Adipose tissue (tissue), 3 donors: ENCODE measurements around the gene ADGRL1. TPM values are rescaled to one million over a fixed set of nuclear protein-coding genes. Genes with fewer than 3 reads are reported as not detected.
"Not testable (repeated sequence)": the region's sequence is repeated elsewhere in the genome, so short reads cannot be mapped to it uniquely, and the experiment has no call there.

Experiments used
- H3K27ac ChIP-seq: one replicate; pipeline ENCODE4 v1.5.1; 2013; ENCODE audit warnings: low read depth, low read length
- WGBS, 3 donors: extraction: QIAGEN DNeasy Blood & Tissue Kit; methylation state at CpG; one replicate each; pipeline ENCODE4 v1.1.7; 2013; 5-methylcytosine and 5-hydroxymethylcytosine counted together
- polyA plus RNA-seq, 3 donors: library from polyadenylated mRNA; stranded (reverse); fragments of 200-250 nt; gene quantifications; one replicate each; pipeline ENCODE4 v1.2.3, GENCODE V29; 2013
- donor health status: healthy with polysubstance abuse.
- donor health status: Bipolar disorder and iron deficiency.
- donor health status: healthy.

Gene ADGRL1
- polyA plus RNA-seq, 3 donors = 5.7 to 12.3 (median 11.3) TPM

- not testable (repeated sequence) for H3K27ac ChIP-seq
- WGBS, 3 donors = 65 to 89% (median 87%) methylated on average over 6 of the region's 6 CpGs
Observed at GRCh38 chr19:14226498-14226897, 20.5 kb upstream of the ADGRL1 start.

- H3K27ac ChIP-seq = no peak overlapping the region
- 83 to 88% (median 85%) methylated on average over 16 of the region's 16 CpGs for WGBS, 3 donors
Observed at GRCh38 chr19:14222886-14223285, 16.9 kb upstream of the ADGRL1 start.

GRCh38 chr19:14221345-14221744 is 15.4 kb upstream of the ADGRL1 start:
- 2 to 13% (median 6%) methylated on average over 19 of the region's 19 CpGs for WGBS, 3 donors
- not testable (repeated sequence) for H3K27ac ChIP-seq

GRCh38 chr19:14218620-14219330 is 12.8 kb upstream of the ADGRL1 start:
- H3K27ac ChIP-seq = no peak overlapping the region
- 75 to 83% (median 80%) methylated on average over 11 to 12 of the region's 12 CpGs for WGBS, 3 donors

- WGBS, 3 donors = 14 to 28% (median 26%) methylated on average over 4 of the region's 4 CpGs
Observed at GRCh38 chr19:14217886-14218285, 11.9 kb upstream of the ADGRL1 start.

GRCh38 chr19:14214580-14214979 is 8.6 kb upstream of the ADGRL1 start:
- 92 to 93% (median 93%) methylated on average over 2 of the region's 2 CpGs for WGBS, 3 donors

More at GRCh38 chr19:14217886-14218285, 11.9 kb upstream of the ADGRL1 start:
- not testable (repeated sequence) for H3K27ac ChIP-seq

GRCh38 chr19:14210182-14210581 is 4.2 kb upstream of the ADGRL1 start:
- not testable (repeated sequence) for H3K27ac ChIP-seq
- 40 to 73% (median 70%) methylated on average over 9 of the region's 9 CpGs for WGBS, 3 donors

More at GRCh38 chr19:14214580-14214979, 8.6 kb upstream of the ADGRL1 start:
- no peak overlapping the region for H3K27ac ChIP-seq

- H3K27ac ChIP-seq = not testable (repeated sequence)
- 1 to 4% (median 1%) methylated on average over 15 to 40 of the region's 40 CpGs for WGBS, 3 donors
Observed at GRCh38 chr19:14209401-14209800, 3.4 kb upstream of the ADGRL1 start.

- H3K27ac ChIP-seq = not testable (repeated sequence)
- WGBS, 3 donors = 30 to 44% (median 37%) methylated on average over 7 to 9 of the region's 9 CpGs
Observed at GRCh38 chr19:14208496-14208895, 2.5 kb upstream of the ADGRL1 start.

- 19 to 51% (median 27%) methylated on average over 6 to 7 of the region's 7 CpGs for WGBS, 3 donors
- not testable (repeated sequence) for H3K27ac ChIP-seq
Observed at GRCh38 chr19:14207796-14208195, 1.8 kb upstream of the ADGRL1 start.

- not testable (repeated sequence) for H3K27ac ChIP-seq
Observed at GRCh38 chr19:14206737-14207726, 1.1 kb upstream of the ADGRL1 start.

GRCh38 chr19:14206308-14206707 is 339 bp upstream of the ADGRL1 start:
- not testable (repeated sequence) for H3K27ac ChIP-seq
- 0% methylated on average over 7 to 40 of the region's 67 CpGs for WGBS, 3 donors

More at GRCh38 chr19:14206737-14207726, 1.1 kb upstream of the ADGRL1 start:
- WGBS, 3 donors = 0 to 1% (median 1%) methylated on average over 66 to 87 of the region's 89 CpGs

GRCh38 chr19:14204676-14205451 is 1.1 kb downstream of the ADGRL1 start:
- WGBS, 3 donors = 16 to 30% (median 28%) methylated on average over 16 to 28 of the region's 28 CpGs
- not testable (repeated sequence) for H3K27ac ChIP-seq

GRCh38 chr19:14204219-14204618 is 1.8 kb downstream of the ADGRL1 start:
- 61 to 64% (median 63%) methylated on average over 6 to 7 of the region's 7 CpGs for WGBS, 3 donors

GRCh38 chr19:14203788-14204187 is 2.2 kb downstream of the ADGRL1 start:
- H3K27ac ChIP-seq = not testable (repeated sequence)
- WGBS, 3 donors = 78 to 89% (median 83%) methylated on average over 15 to 20 of the region's 20 CpGs

More at GRCh38 chr19:14204219-14204618, 1.8 kb downstream of the ADGRL1 start:
- not testable (repeated sequence) for H3K27ac ChIP-seq

GRCh38 chr19:14203177-14203576 is 2.8 kb downstream of the ADGRL1 start:
- WGBS, 3 donors = 33 to 50% (median 44%) methylated on average over 13 of the region's 13 CpGs

GRCh38 chr19:14201481-14201880 is 4.5 kb downstream of the ADGRL1 start:
- not testable (repeated sequence) for H3K27ac ChIP-seq
- 73 to 86% (median 75%) methylated on average over 8 of the region's 8 CpGs for WGBS, 3 donors

More at GRCh38 chr19:14203177-14203576, 2.8 kb downstream of the ADGRL1 start:
- H3K27ac ChIP-seq = no peak overlapping the region

GRCh38 chr19:14200147-14200841 is 5.7 kb downstream of the ADGRL1 start:
- H3K27ac ChIP-seq = not testable (repeated sequence)
- 67 to 78% (median 72%) methylated on average over 24 of the region's 24 CpGs for WGBS, 3 donors
